Suprapubic skin (tissue), 3 donors: ENCODE measurements around the gene C1GALT1.

Experiments used
- EP300 ChIP-seq: sonication (generic); formaldehyde crosslinking; IDR thresholded peaks from one replicate; pipeline ENCODE4 v1.6.1; 2017; ENCODE audit warnings: antibody characterized with exemption
- TF ChIP-seq, protein P1 (sequence below), 2 donors: fragments of 200-600 bp in 1 of 2; fragments of 450-650 bp in 1 of 2; sonication (generic) in 1 of 2; IDR thresholded peaks; one replicate each; pipeline ENCODE4 v1.5.1; 2016 to 2019; ENCODE audit warnings: antibody characterized with exemption in 2 of 2, mild to moderate bottlenecking in 1 of 2, moderate library complexity in 1 of 2

DNA sequence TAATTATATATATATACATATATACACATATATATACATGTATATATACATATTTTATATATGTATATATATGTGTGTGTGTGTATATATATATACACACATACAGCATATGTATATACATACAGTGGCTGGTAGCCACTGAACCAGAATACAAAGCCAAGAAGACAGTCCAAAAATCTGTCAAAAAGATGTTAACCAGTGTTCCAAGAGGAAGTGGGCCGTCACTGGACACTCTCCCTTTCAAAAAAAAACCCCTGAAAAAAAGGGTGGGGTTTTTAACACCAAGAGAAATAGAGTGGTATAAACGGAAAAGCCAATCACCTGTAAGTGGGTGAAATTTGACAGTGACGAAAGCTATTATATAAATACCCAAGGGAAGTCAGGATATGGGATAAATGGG is 31.1 kb upstream of the C1GALT1 start:
- TF ChIP-seq, protein P1, sequence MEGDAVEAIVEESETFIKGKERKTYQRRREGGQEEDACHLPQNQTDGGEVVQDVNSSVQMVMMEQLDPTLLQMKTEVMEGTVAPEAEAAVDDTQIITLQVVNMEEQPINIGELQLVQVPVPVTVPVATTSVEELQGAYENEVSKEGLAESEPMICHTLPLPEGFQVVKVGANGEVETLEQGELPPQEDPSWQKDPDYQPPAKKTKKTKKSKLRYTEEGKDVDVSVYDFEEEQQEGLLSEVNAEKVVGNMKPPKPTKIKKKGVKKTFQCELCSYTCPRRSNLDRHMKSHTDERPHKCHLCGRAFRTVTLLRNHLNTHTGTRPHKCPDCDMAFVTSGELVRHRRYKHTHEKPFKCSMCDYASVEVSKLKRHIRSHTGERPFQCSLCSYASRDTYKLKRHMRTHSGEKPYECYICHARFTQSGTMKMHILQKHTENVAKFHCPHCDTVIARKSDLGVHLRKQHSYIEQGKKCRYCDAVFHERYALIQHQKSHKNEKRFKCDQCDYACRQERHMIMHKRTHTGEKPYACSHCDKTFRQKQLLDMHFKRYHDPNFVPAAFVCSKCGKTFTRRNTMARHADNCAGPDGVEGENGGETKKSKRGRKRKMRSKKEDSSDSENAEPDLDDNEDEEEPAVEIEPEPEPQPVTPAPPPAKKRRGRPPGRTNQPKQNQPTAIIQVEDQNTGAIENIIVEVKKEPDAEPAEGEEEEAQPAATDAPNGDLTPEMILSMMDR (IDR thresholded peaks at IDR 0.05) = no peak
- no peak for TF ChIP-seq EP300
